ENCODE results near the gene HOXA3. TPM values are rescaled to one million over a fixed set of nuclear protein-coding genes. Genes with fewer than 3 reads are reported as not detected.

Gene HOXA3
- total and polyA plus RNA-seq, 9 donors, result 0.36 to 50.9 (median 2.3) TPM

DNA sequence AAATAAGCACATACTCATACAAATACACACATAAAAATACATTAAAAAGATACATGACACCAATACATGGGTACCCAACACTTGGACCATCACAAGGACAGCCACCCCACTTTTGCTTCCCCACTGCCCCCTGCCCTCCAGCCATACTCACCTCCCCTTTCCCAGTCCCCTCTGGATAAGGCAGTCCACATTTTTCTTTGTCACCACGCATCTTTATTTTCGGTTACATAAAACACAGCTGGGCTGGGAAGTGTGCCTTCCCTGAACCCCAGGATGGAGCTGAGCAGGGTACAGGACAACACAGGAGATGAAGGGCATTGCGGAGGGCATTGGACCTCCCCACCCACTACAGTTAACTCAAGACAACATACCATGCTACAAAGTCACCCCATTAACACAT lies 1.1 kb upstream of the HOXA3 start:
- no peak for DNase-seq
- Histone ChIP-seq H3K9me3 (peaks cover 0 to 3% of the 10 kb centered on the region in 2 donors), H3K27ac (no peak overlapping the region), H3K4me3 (no peak overlapping the region), H3K4me1 (ENCODE audit: insufficient read depth) (peaks cover 6% of the 10 kb centered on the region), H3K27me3 (peaks cover 3% of the 10 kb centered on the region), H3K36me3 (no peaks in the 10 kb centered on the region)
- intact Hi-C loops (cut with DNase I), result loop anchor here in 1 of 4 donors (10.0 kb wide), 2 partner anchors 949 to 1259 kb away; partner anchors contain the start of genes CBX3 and HNRNPA2B1
- no peak for TF ChIP-seq POLR2A (IDR thresholded peaks at IDR 0.05)
- TF ChIP-seq, protein P1, sequence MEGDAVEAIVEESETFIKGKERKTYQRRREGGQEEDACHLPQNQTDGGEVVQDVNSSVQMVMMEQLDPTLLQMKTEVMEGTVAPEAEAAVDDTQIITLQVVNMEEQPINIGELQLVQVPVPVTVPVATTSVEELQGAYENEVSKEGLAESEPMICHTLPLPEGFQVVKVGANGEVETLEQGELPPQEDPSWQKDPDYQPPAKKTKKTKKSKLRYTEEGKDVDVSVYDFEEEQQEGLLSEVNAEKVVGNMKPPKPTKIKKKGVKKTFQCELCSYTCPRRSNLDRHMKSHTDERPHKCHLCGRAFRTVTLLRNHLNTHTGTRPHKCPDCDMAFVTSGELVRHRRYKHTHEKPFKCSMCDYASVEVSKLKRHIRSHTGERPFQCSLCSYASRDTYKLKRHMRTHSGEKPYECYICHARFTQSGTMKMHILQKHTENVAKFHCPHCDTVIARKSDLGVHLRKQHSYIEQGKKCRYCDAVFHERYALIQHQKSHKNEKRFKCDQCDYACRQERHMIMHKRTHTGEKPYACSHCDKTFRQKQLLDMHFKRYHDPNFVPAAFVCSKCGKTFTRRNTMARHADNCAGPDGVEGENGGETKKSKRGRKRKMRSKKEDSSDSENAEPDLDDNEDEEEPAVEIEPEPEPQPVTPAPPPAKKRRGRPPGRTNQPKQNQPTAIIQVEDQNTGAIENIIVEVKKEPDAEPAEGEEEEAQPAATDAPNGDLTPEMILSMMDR (IDR thresholded peaks at IDR 0.05), result no peak
- TF ChIP-seq EP300 (IDR thresholded peaks at IDR 0.05), result no peak
- 91 to 97% (median 94%) methylated on average over 3 of the region's 3 CpGs for WGBS, 3 donors

DNA sequence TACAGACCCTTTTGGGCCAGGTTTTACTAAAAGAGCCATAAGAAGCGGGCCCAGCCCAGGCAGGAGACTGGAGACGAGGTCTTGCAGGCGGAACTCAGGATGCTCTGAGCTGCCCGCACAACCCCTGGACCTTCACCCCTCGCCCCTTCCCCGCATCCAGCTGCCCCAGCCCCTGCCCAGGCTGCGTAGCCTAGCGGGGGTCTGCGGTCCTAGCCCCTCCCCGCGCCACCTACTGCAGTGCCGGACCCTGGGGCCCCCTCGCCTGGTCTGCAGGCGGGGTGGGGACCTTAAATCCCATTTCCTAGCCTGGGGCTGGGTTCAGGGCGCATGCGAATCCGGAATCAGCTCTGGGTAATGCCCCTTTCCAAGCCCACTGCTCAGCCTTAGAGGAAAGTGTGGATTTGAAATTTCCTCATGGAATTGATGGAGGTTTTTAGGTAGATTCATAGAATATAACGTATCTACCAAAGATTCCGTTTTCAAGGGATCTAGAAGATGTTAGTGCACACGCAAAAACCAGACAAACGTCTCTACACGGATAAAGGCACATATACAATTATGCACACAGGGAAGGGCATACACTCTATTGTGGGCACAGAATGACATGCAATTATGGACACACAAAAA lies 546 bp upstream of the HOXA3 start:
- Histone ChIP-seq H3K36me3 (no peaks in the 10 kb centered on the region), H3K27ac (no peak overlapping the region), H3K9me3 (peaks cover 0 to 3% of the 10 kb centered on the region in 2 donors), H3K27me3 (peaks cover 3% of the 10 kb centered on the region), H3K4me1 (ENCODE audit: insufficient read depth) (peaks cover 6% of the 10 kb centered on the region), H3K4me3 (peak overlapping the region; percentile 74)
- intact Hi-C loops (cut with DNase I), result loop anchor here in 1 of 4 donors (10.0 kb wide), 2 partner anchors 948 to 1258 kb away; partner anchors contain the start of genes CBX3 and HNRNPA2B1
- 34 to 53% (median 38%) methylated on average over 20 to 22 of the region's 22 CpGs for WGBS, 3 donors
- peak in 2 of 5 donors; percentile 7 to 25 for DNase-seq
- no peak for TF ChIP-seq EP300 (IDR thresholded peaks at IDR 0.05)
- TF ChIP-seq, protein P1 (IDR thresholded peaks at IDR 0.05), result no peak
- no peak for TF ChIP-seq POLR2A (IDR thresholded peaks at IDR 0.05)

DNA sequence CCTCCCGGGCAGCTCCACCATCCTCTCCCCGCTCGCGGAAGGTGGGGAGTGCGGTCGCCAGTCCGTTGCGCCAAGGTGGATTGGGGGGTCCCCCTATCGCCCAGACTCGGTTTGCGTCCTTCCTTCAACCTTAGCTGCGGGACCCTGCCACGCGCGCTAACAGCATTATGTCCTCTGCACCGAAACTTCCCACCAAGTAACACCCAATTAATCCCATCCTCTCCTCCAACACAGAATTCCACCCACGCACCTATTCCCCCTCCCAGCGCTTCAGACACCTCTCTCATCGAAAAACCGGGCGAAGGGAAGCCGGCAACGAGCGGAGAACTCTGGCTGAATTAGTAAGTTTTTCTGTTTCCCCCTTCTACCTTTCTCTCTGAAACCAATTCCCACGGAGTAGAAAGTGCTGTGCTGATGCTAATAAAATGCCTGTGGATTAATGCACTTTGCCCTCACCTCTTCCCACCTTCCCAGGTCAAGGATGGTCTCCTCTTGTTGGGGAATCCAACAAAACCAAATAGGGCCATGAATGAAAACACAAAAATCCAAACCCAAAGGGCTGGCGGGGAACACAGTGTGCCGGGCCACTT lies 947 bp downstream of the HOXA3 start:
- DNase-seq, result peak in 2 of 5 donors; percentile 7 to 39
- TF ChIP-seq POLR2A (IDR thresholded peaks at IDR 0.05) (no peak), EP300 (IDR thresholded peaks at IDR 0.05) (no peak)
- TF ChIP-seq, protein P1 (IDR thresholded peaks at IDR 0.05), result no peak
- Histone ChIP-seq H3K27me3 (peaks cover 3% of the 10 kb centered on the region), H3K4me3 (peak overlapping the region; percentile 74), H3K36me3 (no peaks in the 10 kb centered on the region), H3K4me1 (ENCODE audit: insufficient read depth) (peaks cover 5% of the 10 kb centered on the region), H3K27ac (no peak overlapping the region), H3K9me3 (peaks cover 0 to 3% of the 10 kb centered on the region in 2 donors)
- intact Hi-C loops (cut with DNase I), result loop anchor here in 1 of 4 donors (10.0 kb wide), 2 partner anchors 947 to 1257 kb away; partner anchors contain the start of genes CBX3 and HNRNPA2B1
- WGBS, 3 donors, result 2 to 4% (median 3%) methylated on average over 26 to 27 of the region's 27 CpGs

DNA sequence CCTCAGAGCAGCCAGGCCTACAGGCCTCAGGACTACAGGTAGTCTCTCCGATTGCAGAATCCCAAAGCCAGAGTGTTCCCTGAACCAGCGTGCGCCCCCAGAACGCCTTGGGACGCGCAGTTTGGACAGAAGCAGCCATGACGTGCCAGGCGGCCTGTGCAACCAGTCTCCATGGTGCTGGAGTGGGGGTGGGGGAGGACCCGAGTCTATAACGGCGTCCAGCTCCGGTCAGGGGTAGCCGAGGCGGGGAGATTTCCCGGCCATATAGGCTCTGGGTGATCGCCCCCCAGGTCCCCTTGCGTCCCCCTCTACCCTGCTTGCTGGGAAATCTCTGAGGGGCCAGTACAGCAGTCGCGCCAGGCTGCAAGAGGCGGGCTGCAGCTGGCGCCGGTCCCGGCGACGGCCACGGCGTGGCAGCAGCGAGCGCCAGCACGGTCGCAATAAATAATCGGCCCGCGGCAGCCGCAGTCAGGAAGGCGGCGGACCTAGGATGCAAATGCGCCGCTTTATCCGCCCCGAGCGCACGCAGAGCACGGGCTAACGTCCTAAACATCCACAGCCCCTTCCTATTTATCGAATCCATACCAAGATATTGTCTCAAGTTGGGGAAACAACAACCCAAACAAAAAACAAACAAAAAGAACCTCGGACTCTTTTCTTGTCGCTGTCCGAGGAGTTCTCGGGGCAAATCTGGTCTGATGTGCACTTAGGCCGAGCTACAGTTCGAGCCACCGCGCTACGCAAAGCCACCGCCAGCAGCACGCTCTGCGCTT lies 1.6 kb downstream of the HOXA3 start:
- TF ChIP-seq EP300 (IDR thresholded peaks at IDR 0.05), result no peak
- TF ChIP-seq, protein P1 (IDR thresholded peaks at IDR 0.05), result peak; percentile 50 to 84 (median 61)

More for the DNA sequence above, 1.6 kb downstream of the HOXA3 start:
- peak; percentile 58 to 81 (median 64) for DNase-seq
- peaks cover 4% of the 10 kb centered on the region for H3K4me1 ChIP-seq (ENCODE audit: insufficient read depth)
- no peak overlapping the region for H3K27ac ChIP-seq
- peak overlapping the region; percentile 74 for H3K4me3 ChIP-seq
- peaks cover 3% of the 10 kb centered on the region for H3K27me3 ChIP-seq
- WGBS, 3 donors, result 3 to 4% (median 3%) methylated on average over 53 to 58 of the region's 58 CpGs
- intact Hi-C loops (cut with DNase I), result loop anchor here in 1 of 4 donors (10.0 kb wide), 2 partner anchors 946 to 1256 kb away; partner anchors contain the start of genes CBX3 and HNRNPA2B1
- peaks cover 0 to 5% of the 10 kb centered on the region in 2 donors for H3K9me3 ChIP-seq
- H3K36me3 ChIP-seq, result no peaks in the 10 kb centered on the region

All from ovary (tissue), 9 donors.